Raji (cell line): Measurements from ENCODE around the gene KCNAB1.

Source experiments
- POLR2A ChIP-seq: IDR thresholded peaks from 2 replicates; pipeline ENCODE4 v1.6.1; 2011; ENCODE audit warnings: low read depth, low read length, control low read depth; ENCODE audit not compliant: insufficient read depth

KCNAB1 gene

GRCh38 chr3:156246961-156247725 is 126.8 kb downstream of the KCNAB1 start:
- TF ChIP-seq POLR2A = no peak

GRCh38 chr3:156250550-156250949 is 130.2 kb downstream of the KCNAB1 start:
- no peak for TF ChIP-seq POLR2A

GRCh38 chr3:156251424-156251823 is 131.0 kb downstream of the KCNAB1 start:
- TF ChIP-seq POLR2A = no peak

GRCh38 chr3:156252656-156253055 is 132.3 kb downstream of the KCNAB1 start:
- TF ChIP-seq POLR2A = no peak

GRCh38 chr3:156253150-156253549 is 132.8 kb downstream of the KCNAB1 start:
- TF ChIP-seq POLR2A = no peak

GRCh38 chr3:156256256-156256655 is 135.9 kb downstream of the KCNAB1 start:
- TF ChIP-seq POLR2A = no peak

GRCh38 chr3:156256945-156257344 is 136.6 kb downstream of the KCNAB1 start:
- no peak for TF ChIP-seq POLR2A

GRCh38 chr3:156258301-156258700 is 137.9 kb downstream of the KCNAB1 start:
- TF ChIP-seq POLR2A = no peak

- TF ChIP-seq POLR2A = no peak
These were observed 139.5 kb downstream of the KCNAB1 start for GRCh38 chr3:156259896-156260295.

- TF ChIP-seq POLR2A = no peak
These were observed 140.0 kb downstream of the KCNAB1 start for GRCh38 chr3:156260331-156260730.

- no peak for TF ChIP-seq POLR2A
These were observed 144.4 kb downstream of the KCNAB1 start for GRCh38 chr3:156264771-156265170.

- no peak for TF ChIP-seq POLR2A
These were observed 151.1 kb downstream of the KCNAB1 start for GRCh38 chr3:156271508-156271907.

- TF ChIP-seq POLR2A = no peak
These were observed 151.8 kb downstream of the KCNAB1 start for GRCh38 chr3:156271995-156272719.

GRCh38 chr3:156273111-156273694 is 152.8 kb downstream of the KCNAB1 start:
- TF ChIP-seq POLR2A = no peak

GRCh38 chr3:156274791-156275190 is 154.4 kb downstream of the KCNAB1 start:
- no peak for TF ChIP-seq POLR2A

GRCh38 chr3:156285626-156286025 is 165.2 kb downstream of the KCNAB1 start:
- TF ChIP-seq POLR2A = no peak

GRCh38 chr3:156290924-156291271 is 170.5 kb downstream of the KCNAB1 start:
- no peak for TF ChIP-seq POLR2A
